ENCODE measurements around the gene DST. TPM values are rescaled to one million over a fixed set of nuclear protein-coding genes. Genes with fewer than 3 reads are reported as not detected.

The DST gene
- total RNA-seq, 4 donors from 2014 or later: 475 to 871 (median 583) TPM

DNA sequence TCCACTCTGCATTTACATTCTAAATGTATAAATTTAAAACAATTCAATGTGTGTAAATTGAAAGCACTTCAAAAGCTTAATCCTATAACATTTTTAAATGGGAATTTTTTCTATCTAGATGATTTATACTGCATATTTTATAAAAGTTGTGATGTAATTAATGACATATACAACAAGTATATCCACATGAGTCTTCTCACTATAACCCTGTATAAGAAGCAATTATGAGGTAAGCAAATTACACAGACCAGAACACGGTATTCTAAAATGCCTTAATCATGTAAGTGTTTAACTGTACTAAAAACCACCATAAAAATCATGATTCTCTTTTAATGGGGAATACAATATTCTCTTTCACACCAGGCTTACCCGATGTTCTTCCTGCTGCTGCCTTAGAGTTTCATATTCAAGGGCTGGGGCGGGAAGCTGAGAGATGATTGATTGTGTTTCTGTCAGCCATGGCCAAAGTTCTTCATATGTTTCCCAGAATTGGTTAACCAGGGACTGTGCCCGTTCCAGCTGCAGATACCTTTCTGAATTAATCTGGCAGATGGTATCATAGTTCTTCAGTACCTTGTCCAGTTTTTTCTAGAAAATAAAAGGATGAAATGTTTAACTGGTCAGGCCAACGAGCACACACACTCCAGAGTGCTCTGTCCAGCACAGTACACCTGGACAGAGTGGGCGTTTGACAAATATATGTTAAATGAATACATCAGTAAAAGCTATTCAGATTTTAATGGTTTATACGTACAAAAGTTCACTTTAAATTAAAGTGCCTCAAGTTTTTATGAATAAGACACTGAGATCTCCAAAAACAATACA is 127.4 kb downstream of the DST start:
- 63 to 66% methylated on average over 7 of the region's 7 CpGs for WGBS, 2 donors
- intact Hi-C loops (cut with DNase I; ENCODE audit: low total_unique reads): no loop called here

DNA sequence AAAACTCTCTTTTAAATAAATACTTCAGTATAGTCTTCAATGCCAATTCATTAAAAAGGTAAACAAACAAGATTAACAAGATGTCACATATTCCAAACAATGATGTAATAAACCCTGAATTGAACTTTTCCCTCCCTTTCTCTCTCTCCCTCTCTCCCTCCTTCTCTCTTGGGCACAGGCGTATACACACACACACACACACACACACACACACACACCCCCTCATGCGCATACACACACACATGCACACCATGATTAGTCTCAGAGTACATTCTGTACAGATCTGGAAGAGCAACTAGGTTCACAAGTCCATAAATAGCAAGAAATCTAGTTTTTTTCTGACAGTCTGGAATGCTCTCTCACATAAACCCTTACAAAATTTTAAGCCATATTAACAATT is 128.3 kb downstream of the DST start:
- no peak for DNase-seq (ENCODE audit: low spot score in 2 of 2)
- H3K4me3 ChIP-seq (ENCODE audit: low read depth, poor library complexity, severe bottlenecking): no peak overlapping the region
- TF ChIP-seq, protein P1, sequence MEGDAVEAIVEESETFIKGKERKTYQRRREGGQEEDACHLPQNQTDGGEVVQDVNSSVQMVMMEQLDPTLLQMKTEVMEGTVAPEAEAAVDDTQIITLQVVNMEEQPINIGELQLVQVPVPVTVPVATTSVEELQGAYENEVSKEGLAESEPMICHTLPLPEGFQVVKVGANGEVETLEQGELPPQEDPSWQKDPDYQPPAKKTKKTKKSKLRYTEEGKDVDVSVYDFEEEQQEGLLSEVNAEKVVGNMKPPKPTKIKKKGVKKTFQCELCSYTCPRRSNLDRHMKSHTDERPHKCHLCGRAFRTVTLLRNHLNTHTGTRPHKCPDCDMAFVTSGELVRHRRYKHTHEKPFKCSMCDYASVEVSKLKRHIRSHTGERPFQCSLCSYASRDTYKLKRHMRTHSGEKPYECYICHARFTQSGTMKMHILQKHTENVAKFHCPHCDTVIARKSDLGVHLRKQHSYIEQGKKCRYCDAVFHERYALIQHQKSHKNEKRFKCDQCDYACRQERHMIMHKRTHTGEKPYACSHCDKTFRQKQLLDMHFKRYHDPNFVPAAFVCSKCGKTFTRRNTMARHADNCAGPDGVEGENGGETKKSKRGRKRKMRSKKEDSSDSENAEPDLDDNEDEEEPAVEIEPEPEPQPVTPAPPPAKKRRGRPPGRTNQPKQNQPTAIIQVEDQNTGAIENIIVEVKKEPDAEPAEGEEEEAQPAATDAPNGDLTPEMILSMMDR (IDR thresholded peaks at IDR 0.05): no peak
- no peak for TF ChIP-seq POLR2A (IDR thresholded peaks at IDR 0.05)
- 19 to 42% methylated on average over 2 of the region's 2 CpGs for WGBS, 2 donors
- intact Hi-C loops (cut with DNase I; ENCODE audit: low total_unique reads): no loop called here

More for the DNA sequence above, 127.4 kb downstream of the DST start:
- H3K4me3 ChIP-seq (ENCODE audit: low read depth, poor library complexity, severe bottlenecking): no peak overlapping the region
- no peak for DNase-seq (ENCODE audit: low spot score in 2 of 2)
- TF ChIP-seq, protein P1 (IDR thresholded peaks at IDR 0.05): no peak
- TF ChIP-seq POLR2A (IDR thresholded peaks at IDR 0.05): no peak

DNA sequence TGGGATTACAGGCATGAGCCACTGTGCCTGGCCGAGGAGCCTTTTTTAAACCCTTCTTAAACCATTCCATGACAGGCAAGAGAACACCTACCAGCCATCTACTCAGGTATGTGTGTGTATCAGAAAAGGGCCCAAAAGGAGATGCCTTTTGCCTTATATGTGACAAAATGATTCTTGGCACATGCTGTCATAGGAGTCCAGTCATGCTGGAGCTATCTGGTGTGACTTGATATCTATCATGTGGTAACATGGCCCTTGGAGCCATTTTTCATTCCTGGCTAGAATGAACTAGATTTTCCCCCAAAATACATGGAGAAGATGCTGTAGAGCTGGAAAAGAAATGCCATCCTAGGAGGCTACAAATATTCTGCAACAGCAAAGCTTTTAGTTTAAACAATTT is 129.1 kb downstream of the DST start:
- TF ChIP-seq POLR2A (IDR thresholded peaks at IDR 0.05): no peak
- WGBS, 2 donors: 95 to 100% methylated on average over 1 of the region's 1 CpG
- no peak overlapping the region for H3K4me3 ChIP-seq (ENCODE audit: low read depth, poor library complexity, severe bottlenecking)
- DNase-seq (ENCODE audit: low spot score in 2 of 2): no peak
- intact Hi-C loops (cut with DNase I; ENCODE audit: low total_unique reads): no loop called here

DNA sequence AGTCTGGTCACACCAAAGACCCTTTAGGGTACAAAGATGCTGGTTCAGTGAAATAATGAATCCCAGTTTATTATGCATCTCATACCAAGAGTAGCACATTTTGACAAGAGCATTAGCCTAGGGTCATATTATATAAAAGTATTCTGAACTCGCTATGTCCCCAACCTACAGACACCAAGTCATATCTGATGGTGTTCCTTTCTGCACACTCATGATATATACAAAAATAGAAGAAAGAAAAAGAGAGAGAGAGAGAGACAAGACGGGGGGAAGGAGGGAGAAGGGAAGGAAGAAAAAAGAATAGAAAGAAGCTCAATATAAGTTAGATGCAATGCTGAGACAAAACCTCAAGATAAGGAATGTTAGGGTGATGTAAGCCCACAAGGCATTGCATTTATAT is 131.1 kb downstream of the DST start:
- TF ChIP-seq, protein P1 (IDR thresholded peaks at IDR 0.05): no peak
- no peak for TF ChIP-seq POLR2A (IDR thresholded peaks at IDR 0.05)
- intact Hi-C loops (cut with DNase I; ENCODE audit: low total_unique reads): no loop called here
- no peak for DNase-seq (ENCODE audit: low spot score in 2 of 2)
- no peak overlapping the region for H3K4me3 ChIP-seq (ENCODE audit: low read depth, poor library complexity, severe bottlenecking)
- 59 to 70% methylated on average over 2 of the region's 2 CpGs for WGBS, 2 donors

DNA sequence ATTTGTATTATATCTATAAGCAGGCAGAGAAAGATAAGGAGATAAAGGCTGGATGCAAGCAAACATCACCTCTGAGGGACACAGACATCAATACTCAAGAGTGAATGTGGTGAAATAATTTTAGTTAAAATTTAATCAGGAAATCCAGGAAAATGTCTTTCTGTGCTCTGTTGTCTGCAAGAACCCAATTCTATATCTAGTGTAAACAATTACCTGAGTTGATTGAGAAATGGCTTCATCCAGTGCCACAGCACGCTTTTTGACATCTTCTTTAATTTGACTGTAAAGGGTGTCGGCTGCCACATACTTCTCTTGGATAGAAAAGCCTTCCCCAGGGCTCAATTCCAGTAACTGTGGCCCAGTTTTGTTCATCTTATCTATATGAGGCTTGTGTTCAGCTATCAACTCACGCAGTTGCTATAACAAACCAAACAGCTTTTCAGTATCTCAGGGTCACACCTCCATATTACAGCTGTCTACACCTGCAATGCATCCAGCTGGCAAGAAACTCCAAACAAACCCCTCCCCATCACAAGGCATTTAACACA is 131.6 kb downstream of the DST start:
- WGBS, 2 donors: 52 to 53% methylated on average over 3 of the region's 3 CpGs
- intact Hi-C loops (cut with DNase I; ENCODE audit: low total_unique reads): no loop called here
- TF ChIP-seq POLR2A (IDR thresholded peaks at IDR 0.05): no peak
- TF ChIP-seq, protein P1 (IDR thresholded peaks at IDR 0.05): no peak
- no peak overlapping the region for H3K4me3 ChIP-seq (ENCODE audit: low read depth, poor library complexity, severe bottlenecking)
- DNase-seq (ENCODE audit: low spot score in 2 of 2): no peak

DNA sequence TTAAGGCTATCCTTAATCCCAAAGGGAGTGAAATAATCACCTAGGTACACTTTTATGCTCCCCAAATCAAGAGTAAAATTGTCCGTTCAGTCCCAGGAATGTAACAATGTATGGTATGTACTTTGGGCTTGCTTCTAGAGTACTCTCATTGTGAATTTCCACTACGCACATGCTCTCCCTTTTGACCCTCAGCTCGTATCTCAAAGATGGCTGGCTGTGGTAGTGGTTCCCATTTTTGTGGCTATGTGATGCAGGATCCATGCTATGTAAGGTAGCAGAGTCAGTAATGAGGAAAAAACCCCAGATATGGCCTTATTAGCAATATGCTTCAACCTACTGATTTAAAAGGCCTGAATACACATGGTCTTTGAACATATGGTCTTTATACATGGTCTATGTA is 133.7 kb downstream of the DST start:
- DNase-seq (ENCODE audit: low spot score in 2 of 2): no peak
- TF ChIP-seq POLR2A (IDR thresholded peaks at IDR 0.05): no peak
- TF ChIP-seq, protein P1 (IDR thresholded peaks at IDR 0.05): no peak
- whole genome bisulfite sequencing, 2 donors: 91 to 93% methylated on average over 3 of the region's 3 CpGs
- no peak overlapping the region for H3K4me3 ChIP-seq (ENCODE audit: low read depth, poor library complexity, severe bottlenecking)
- intact Hi-C loops (cut with DNase I; ENCODE audit: low total_unique reads): no loop called here
